GM18517 (cell line): ENCODE results near the gene GINS2.

Experiments used
- ATAC-seq: cut with Tn5 transposase; IDR thresholded peaks from one replicate; pipeline ENCODE4 v1.9.1; 2021; ENCODE audit warnings: mild to moderate bottlenecking, moderate library complexity; ENCODE audit not compliant: unreplicated experiment

GINS2 gene

GRCh38 chr16:85668676-85669424, 19.9 kb downstream of the GINS2 start:
- no peak for ATAC-seq

DNA sequence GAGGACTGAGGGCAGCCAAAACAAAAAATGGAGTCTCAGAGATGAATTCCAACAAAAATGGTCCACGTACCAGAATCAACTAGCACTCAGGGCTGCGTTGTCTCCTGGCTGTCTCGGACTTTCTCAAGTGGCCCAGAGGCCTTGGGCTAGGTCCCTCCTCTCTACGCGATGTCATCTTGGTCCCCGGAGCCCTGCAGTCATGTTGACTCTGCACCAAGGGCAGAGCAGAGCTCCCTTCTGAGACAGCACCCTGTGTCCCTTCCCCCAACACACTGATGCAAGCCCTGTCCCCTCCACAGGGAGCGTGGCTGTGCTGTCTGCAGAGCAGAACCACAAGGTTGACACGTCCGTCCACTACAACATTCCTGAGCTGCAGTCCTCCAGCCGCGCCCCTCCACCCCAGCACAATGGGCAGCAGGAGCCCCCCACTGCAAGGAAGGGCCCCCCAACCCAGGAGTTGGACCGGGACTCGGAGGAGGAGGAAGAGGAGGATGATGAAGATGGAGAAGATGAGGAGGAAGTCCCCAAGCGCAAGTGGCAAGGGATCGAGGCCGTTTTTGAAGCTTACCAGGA, 20.8 kb downstream of the GINS2 start:
- ATAC-seq = no peak

DNA sequence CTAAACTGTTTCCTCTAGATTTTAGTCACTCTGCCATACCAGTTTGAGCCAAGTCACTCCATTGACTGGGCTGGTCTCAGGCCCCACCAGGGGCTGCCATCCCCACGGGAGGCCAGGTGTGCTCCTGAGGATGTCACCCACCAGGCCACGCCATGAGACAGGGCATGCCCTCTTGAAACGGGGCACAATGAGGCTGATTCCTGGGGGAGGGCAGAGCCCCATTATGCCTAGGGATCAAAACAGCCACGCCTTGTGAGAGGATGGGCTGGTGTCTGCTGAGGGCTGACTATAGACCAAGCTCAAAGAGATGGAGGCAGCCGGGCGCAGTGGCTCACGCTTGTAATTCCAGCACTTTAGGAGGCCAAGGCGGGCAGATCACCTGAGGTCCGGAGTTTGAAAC, 21.5 kb downstream of the GINS2 start:
- ATAC-seq = no peak

DNA sequence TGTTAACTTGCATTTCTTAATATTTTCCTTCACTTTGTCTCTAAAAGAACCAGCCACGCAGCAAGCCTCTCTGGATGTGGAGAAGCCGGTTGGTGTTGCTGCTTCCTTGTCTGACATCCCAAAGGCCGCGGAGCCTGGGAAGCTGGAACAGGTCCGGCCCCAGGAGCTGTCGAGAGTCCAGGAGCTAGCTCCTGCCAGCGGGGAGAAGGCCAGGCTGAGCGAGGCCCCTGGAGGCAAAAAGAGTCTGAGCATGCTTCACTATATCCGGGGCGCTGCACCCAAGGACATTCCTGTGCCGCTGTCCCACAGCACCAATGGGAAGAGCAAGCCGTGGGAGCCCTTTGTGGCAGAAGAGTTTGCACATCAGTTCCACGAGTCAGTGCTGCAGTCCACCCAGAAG, 22.8 kb downstream of the GINS2 start:
- ATAC-seq = no peak

DNA sequence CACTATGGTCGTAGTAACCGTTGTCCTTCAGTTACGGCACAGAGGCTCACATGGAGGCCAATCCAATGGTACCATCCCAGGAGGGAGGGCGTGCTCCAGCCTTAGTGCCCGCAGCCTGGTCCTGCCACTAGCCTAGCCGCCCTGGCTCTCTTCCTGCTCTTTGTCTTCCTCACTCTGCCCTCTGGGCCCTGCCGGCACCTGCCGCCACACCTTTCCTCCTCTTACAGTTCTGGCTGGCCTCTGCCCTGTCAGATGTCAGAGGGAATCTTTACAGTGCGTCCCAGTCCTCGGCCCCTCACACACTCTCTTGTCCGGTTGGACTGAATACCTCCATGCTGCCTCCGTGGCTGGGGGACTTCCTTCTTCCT, 23.4 kb downstream of the GINS2 start:
- ATAC-seq = no peak

- ATAC-seq = no peak
These were observed 24.0 kb downstream of the GINS2 start for GRCh38 chr16:85664580-85665372.

- no peak for ATAC-seq
These were observed 24.8 kb downstream of the GINS2 start for GRCh38 chr16:85663891-85664321.

GRCh38 chr16:85662976-85663830, 25.6 kb downstream of the GINS2 start:
- ATAC-seq = no peak

GRCh38 chr16:85662482-85662812, 26.3 kb downstream of the GINS2 start:
- ATAC-seq = no peak

GRCh38 chr16:85661740-85662481, 26.8 kb downstream of the GINS2 start:
- no peak for ATAC-seq

DNA sequence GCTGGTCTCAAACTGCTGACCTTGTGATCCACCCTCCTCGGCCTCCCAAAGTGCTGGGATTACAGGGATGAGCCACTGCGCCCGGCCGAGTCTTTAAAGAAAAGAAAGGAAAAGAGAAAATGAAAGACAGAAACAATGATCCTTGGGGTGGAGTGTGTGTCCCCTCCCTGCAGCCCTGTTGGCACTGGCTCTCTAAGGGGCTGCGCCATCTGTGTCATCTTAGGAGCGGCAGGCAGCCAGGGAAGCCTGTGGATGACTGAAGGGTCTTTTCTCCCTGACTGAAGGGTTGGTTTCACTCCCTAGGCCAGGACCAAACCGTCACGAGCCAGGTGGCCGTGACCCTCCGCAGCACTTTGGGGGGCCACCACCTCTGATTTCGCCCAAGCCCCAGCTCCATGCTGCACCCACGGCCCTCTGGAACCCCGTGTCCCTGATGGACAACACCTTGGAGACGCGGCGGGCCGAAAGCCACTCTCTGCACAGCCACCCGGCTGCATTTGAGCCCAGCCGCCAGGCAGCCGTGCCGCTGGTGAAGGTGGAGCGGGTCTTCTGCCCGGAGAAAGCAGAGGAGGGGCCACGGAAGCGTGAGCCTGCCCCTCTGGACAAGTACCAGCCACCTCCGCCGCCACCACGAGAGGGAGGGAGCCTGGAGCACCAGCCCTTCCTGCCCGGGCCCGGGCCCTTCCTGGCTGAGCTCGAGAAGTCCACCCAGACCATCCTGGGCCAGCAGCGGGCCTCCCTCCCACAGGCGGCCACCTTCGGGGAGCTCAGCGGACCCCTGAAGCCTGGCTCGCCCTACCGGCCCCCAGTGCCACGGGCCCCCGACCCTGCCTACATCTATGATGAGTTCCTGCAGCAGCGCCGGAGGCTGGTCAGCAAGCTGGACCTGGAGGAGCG, 27.7 kb downstream of the GINS2 start:
- no peak for ATAC-seq

DNA sequence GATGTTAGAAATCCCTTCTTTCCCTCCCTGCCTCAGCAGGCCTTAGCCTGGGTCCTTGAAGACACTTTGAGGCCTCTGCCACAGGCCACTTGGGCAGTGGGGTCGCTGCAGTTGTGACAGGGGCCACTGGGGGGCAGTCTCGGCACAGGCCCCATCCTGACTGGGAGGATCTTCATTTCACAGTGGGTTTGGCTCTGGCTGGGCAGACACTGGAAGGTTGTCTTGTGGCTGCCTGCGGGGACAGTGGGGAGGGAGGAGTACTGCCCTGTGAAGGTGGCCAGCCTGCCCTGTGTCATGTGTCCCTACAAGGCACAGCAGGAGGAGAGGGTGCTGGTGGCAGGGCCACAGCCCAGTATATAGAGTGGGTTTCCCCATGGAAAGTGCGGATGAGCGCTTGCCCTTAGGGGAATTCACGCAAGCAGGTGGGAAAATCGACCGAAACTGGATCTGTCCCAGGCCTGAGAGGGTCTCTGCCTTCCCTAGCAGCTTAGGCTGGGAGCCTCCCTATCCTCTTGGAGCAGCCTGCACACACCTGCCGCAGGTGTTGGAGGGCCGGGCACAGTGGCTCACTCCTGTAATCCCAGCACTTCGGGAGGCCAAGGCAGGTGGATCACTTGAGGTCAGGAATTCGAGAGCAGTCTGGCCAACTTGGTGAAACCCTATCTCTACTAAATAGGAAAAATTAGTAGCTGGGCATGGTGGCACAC, 28.8 kb downstream of the GINS2 start:
- ATAC-seq = no peak

DNA sequence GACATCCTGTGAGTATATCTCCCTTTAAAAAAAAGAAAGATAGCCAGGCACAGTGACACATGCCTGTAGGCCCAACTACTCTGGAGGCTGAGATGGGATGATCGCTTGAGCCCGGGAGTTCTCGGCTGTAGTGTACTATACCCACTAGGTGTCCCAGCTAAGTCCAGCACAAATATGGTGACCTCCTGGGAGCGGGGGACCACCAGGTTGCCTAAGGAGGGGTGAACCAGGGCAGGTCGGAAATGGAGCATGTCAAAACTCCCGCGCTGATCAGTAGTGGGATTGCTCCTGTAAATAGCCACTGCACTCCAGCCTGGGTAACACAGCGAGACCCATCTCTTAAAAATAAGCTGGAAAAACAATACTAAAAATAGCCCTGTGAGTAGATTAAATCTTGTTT, 29.4 kb downstream of the GINS2 start:
- ATAC-seq = no peak

- ATAC-seq = no peak
These were observed 30.0 kb downstream of the GINS2 start for GRCh38 chr16:85658504-85659326.

GRCh38 chr16:85657996-85658395, 30.8 kb downstream of the GINS2 start:
- ATAC-seq = no peak

GRCh38 chr16:85657267-85657650, 31.5 kb downstream of the GINS2 start:
- ATAC-seq = no peak

GRCh38 chr16:85656351-85657266, 32.1 kb downstream of the GINS2 start:
- ATAC-seq = no peak
